Large intestine (tissue), 3 donors: ENCODE results near the gene MCHR1. TPM values are rescaled to one million over a fixed set of nuclear protein-coding genes. Genes with fewer than 3 reads are reported as not detected.
"Not testable (repeated sequence)": the region's sequence is repeated elsewhere in the genome, so short reads cannot be mapped to it uniquely, and the experiment has no call there.

ENCODE experiments used
- DNase-seq, 2 donors: peaks; one replicate each; pipeline versions ENCODE4 v3.0.0 to v3.0.0-alpha.2; 2013
- H3K27ac ChIP-seq: one replicate; pipeline ENCODE4 v1.5.1; 2013; ENCODE audit warnings: low read length
- H3K27me3 ChIP-seq: 2 replicates; pipeline ENCODE4 v1.6.1; 2013; ENCODE audit warnings: low read length; ENCODE audit not compliant: control insufficient read depth, insufficient read depth
- H3K36me3 ChIP-seq: 2 replicates; pipeline ENCODE4 v1.6.1; 2013; ENCODE audit warnings: low read length; ENCODE audit not compliant: control insufficient read depth, insufficient read depth
- H3K4me1 ChIP-seq: one replicate; pipeline ENCODE4 v1.6.1; 2013; ENCODE audit warnings: low read length; ENCODE audit not compliant: control insufficient read depth, insufficient read depth
- H3K4me3 ChIP-seq: one replicate; pipeline ENCODE4 v1.5.1; 2013; ENCODE audit warnings: low read length
- H3K9me3 ChIP-seq: one replicate; pipeline ENCODE4 v1.6.1; 2013; ENCODE audit warnings: mild to moderate bottlenecking, low read depth, low read length, moderate library complexity; ENCODE audit not compliant: control insufficient read depth
- WGBS: methylation state at CpG from one replicate; pipeline ENCODE4 v1.1.5; 2013; ENCODE audit warnings: low lambda C conversion rate; ENCODE audit not compliant: insufficient coverage; 5-methylcytosine and 5-hydroxymethylcytosine counted together
- polyA plus RNA-seq: library from polyadenylated mRNA; unstranded; fragments of 120-200 nt; gene quantifications from one replicate; pipeline ENCODE4 v1.2.1, GENCODE V29; 2013

The MCHR1 gene
- polyA plus RNA-seq, 1 donor = 0.09 TPM

GRCh38 chr22:40673017-40673416 lies 6.3 kb upstream of the MCHR1 start:
- no peaks in the 10 kb centered on the region for H3K9me3 ChIP-seq
- WGBS = no CpG with 5 or more reads among the region's 4 CpGs
- H3K27ac ChIP-seq = no peak overlapping the region
- H3K4me1 ChIP-seq = no peaks in the 10 kb centered on the region
- no peaks in the 10 kb centered on the region for H3K36me3 ChIP-seq
- H3K4me3 ChIP-seq = no peak overlapping the region
- no peaks in the 10 kb centered on the region for H3K27me3 ChIP-seq
- no peak for DNase-seq

DNA sequence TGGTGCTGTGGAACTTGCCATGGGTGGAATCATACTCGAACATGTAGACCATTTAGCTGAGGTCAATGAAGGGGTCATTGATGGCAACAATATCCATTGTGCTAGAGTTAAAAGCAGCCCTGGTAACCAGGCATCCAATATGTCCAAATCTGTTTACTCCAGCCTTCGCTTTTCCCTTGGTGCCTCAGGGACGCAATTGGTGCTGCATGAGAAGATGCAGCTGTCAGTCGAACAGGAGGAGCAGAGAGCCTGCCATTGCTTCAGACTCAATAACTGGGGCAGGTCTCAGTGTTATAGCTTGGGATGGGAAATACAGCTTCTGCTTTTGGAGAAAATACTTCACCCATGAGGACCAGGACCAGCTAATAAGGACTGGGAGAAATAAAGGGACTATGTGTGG lies 5.0 kb upstream of the MCHR1 start:
- H3K9me3 ChIP-seq = no peaks in the 10 kb centered on the region
- no peaks in the 10 kb centered on the region for H3K4me1 ChIP-seq
- H3K36me3 ChIP-seq = no peaks in the 10 kb centered on the region
- H3K4me3 ChIP-seq = no peak overlapping the region
- no CpG with 5 or more reads among the region's 4 CpGs for WGBS
- DNase-seq = no peak
- no peak overlapping the region for H3K27ac ChIP-seq
- peaks cover 9% of the 10 kb centered on the region for H3K27me3 ChIP-seq

- not testable (repeated sequence) for H3K9me3 ChIP-seq, H3K4me1 ChIP-seq, H3K27ac ChIP-seq, H3K36me3 ChIP-seq, DNase-seq, H3K4me3 ChIP-seq
- WGBS = no CpG with 5 or more reads among the region's 4 CpGs
- peaks cover 24% of the 10 kb centered on the region for H3K27me3 ChIP-seq
Measured at GRCh38 chr22:40676166-40676565, 3.1 kb upstream of the MCHR1 start.

GRCh38 chr22:40676644-40677043 lies 2.6 kb upstream of the MCHR1 start:
- no peak overlapping the region for H3K27ac ChIP-seq
- no peak for DNase-seq

GRCh38 chr22:40678493-40679248 lies 613 bp upstream of the MCHR1 start:
- peaks cover 27% of the 10 kb centered on the region for H3K27me3 ChIP-seq
- whole genome bisulfite sequencing = no CpG with 5 or more reads among the region's 14 CpGs
- no peaks in the 10 kb centered on the region for H3K36me3 ChIP-seq
- no peak for DNase-seq
- H3K9me3 ChIP-seq = no peaks in the 10 kb centered on the region
- H3K27ac ChIP-seq = no peak overlapping the region
- H3K4me1 ChIP-seq = no peaks in the 10 kb centered on the region
- no peak overlapping the region for H3K4me3 ChIP-seq

More at GRCh38 chr22:40676644-40677043, 2.6 kb upstream of the MCHR1 start:
- Histone ChIP-seq H3K4me1 (no peaks in the 10 kb centered on the region), H3K4me3 (no peak overlapping the region), H3K9me3 (no peaks in the 10 kb centered on the region), H3K36me3 (no peaks in the 10 kb centered on the region), H3K27me3 (peaks cover 24% of the 10 kb centered on the region)
- no CpG with 5 or more reads among the region's 3 CpGs for WGBS

GRCh38 chr22:40679964-40680818 lies 907 bp downstream of the MCHR1 start:
- WGBS = no CpG with 5 or more reads among the region's 9 CpGs
- DNase-seq = no peak
- H3K4me3 ChIP-seq = no peak overlapping the region

GRCh38 chr22:40680819-40681183 lies 1.5 kb downstream of the MCHR1 start:
- Histone ChIP-seq H3K27ac (no peak overlapping the region), H3K27me3 (peaks cover 38% of the 10 kb centered on the region), H3K4me1 (no peaks in the 10 kb centered on the region), H3K4me3 (no peak overlapping the region), H3K9me3 (no peaks in the 10 kb centered on the region), H3K36me3 (no peaks in the 10 kb centered on the region)
- no peak for DNase-seq
- no CpG with 5 or more reads among the region's 15 CpGs for WGBS

More at GRCh38 chr22:40679964-40680818, 907 bp downstream of the MCHR1 start:
- peaks cover 36% of the 10 kb centered on the region for H3K27me3 ChIP-seq
- H3K4me1 ChIP-seq = no peaks in the 10 kb centered on the region
- H3K36me3 ChIP-seq = no peaks in the 10 kb centered on the region
- no peak overlapping the region for H3K27ac ChIP-seq
- no peaks in the 10 kb centered on the region for H3K9me3 ChIP-seq

GRCh38 chr22:40681451-40681850 lies 2.2 kb downstream of the MCHR1 start:
- Histone ChIP-seq H3K36me3 (no peaks in the 10 kb centered on the region), H3K27me3 (peaks cover 38% of the 10 kb centered on the region), H3K4me1 (no peaks in the 10 kb centered on the region), H3K27ac (no peak overlapping the region), H3K9me3 (no peaks in the 10 kb centered on the region), H3K4me3 (no peak overlapping the region)
- no CpG with 5 or more reads among the region's 19 CpGs for WGBS
- no peak for DNase-seq

GRCh38 chr22:40684728-40685127 lies 5.4 kb downstream of the MCHR1 start:
- no peak for DNase-seq
- Histone ChIP-seq H3K27ac (no peak overlapping the region), H3K27me3 (peaks cover 25% of the 10 kb centered on the region), H3K9me3 (no peaks in the 10 kb centered on the region), H3K4me1 (no peaks in the 10 kb centered on the region), H3K36me3 (no peaks in the 10 kb centered on the region), H3K4me3 (no peak overlapping the region)
- WGBS = 27% methylated on average over 2 of the region's 9 CpGs

GRCh38 chr22:40685406-40685805 lies 6.1 kb downstream of the MCHR1 start:
- WGBS = no CpG with 5 or more reads among the region's 3 CpGs
- Histone ChIP-seq H3K4me3 (no peak overlapping the region), H3K4me1 (no peaks in the 10 kb centered on the region), H3K9me3 (no peaks in the 10 kb centered on the region), H3K27me3 (peaks cover 18% of the 10 kb centered on the region), H3K27ac (no peak overlapping the region), H3K36me3 (no peaks in the 10 kb centered on the region)
- DNase-seq = no peak
